Upper lobe of right lung (tissue), 1 donor: ENCODE data around the gene TAS1R3. TPM values are rescaled to one million over a fixed set of nuclear protein-coding genes. Genes with fewer than 3 reads are reported as not detected.

Source experiments
- ATAC-seq: fragments of 200-7000 bp; cut with Tn5 transposase; one replicate; pipeline ENCODE4 v1.9.1; 2020; ENCODE audit warnings: mild to moderate bottlenecking, moderate library complexity
- DNase-seq: peaks from one replicate; pipeline ENCODE4 v3.0.0-alpha.2; 2020
- H3K27ac ChIP-seq: fragments of 200-600 bp; one replicate; pipeline ENCODE4 v1.8.0; 2022
- H3K27me3 ChIP-seq: fragments of 200-600 bp; one replicate; pipeline ENCODE4 v1.8.0; 2022; ENCODE audit warnings: mild to moderate bottlenecking
- H3K36me3 ChIP-seq: fragments of 200-600 bp; one replicate; pipeline ENCODE4 v1.8.0; 2022
- H3K4me1 ChIP-seq: fragments of 200-600 bp; one replicate; pipeline ENCODE4 v1.8.0; 2022
- H3K4me3 ChIP-seq: fragments of 200-600 bp; one replicate; pipeline ENCODE4 v1.8.0; 2022; ENCODE audit warnings: mild to moderate bottlenecking
- H3K9me3 ChIP-seq: fragments of 200-600 bp; one replicate; pipeline ENCODE4 v1.8.0; 2022
- intact Hi-C: fragments of 100-400 bp; cut with DNase I; formaldehyde crosslinking; loops from one replicate; pipeline ENCODE4 v1.11.0; 2022
- total RNA-seq: library from RNA; stranded (reverse); fragmentation: NEBNext Ultra II Directional; extraction: Animal tissue kit (Norgen Biotek cat#: 25700); gene quantifications from one replicate; pipeline ENCODE4 v1.2.1, GENCODE V29; 2021
- TF ChIP-seq, protein P1 (sequence below): fragments of 200-600 bp; IDR thresholded peaks from one replicate; pipeline ENCODE4 v1.8.0; 2022; ENCODE audit warnings: antibody characterized with exemption
- donor health status: DM: no; HTN: yes; CAD: no; lungs with severe emphysema.

The TAS1R3 gene
- total RNA-seq, 1 donor from 2014 or later: 0.32 TPM

- no peaks in the 10 kb centered on the region for H3K27me3 ChIP-seq
- no peak overlapping the region for H3K4me3 ChIP-seq
- no peak overlapping the region for H3K27ac ChIP-seq
- H3K36me3 ChIP-seq: peaks cover 13% of the 10 kb centered on the region
- H3K9me3 ChIP-seq: no peaks in the 10 kb centered on the region
- TF ChIP-seq, protein P1, sequence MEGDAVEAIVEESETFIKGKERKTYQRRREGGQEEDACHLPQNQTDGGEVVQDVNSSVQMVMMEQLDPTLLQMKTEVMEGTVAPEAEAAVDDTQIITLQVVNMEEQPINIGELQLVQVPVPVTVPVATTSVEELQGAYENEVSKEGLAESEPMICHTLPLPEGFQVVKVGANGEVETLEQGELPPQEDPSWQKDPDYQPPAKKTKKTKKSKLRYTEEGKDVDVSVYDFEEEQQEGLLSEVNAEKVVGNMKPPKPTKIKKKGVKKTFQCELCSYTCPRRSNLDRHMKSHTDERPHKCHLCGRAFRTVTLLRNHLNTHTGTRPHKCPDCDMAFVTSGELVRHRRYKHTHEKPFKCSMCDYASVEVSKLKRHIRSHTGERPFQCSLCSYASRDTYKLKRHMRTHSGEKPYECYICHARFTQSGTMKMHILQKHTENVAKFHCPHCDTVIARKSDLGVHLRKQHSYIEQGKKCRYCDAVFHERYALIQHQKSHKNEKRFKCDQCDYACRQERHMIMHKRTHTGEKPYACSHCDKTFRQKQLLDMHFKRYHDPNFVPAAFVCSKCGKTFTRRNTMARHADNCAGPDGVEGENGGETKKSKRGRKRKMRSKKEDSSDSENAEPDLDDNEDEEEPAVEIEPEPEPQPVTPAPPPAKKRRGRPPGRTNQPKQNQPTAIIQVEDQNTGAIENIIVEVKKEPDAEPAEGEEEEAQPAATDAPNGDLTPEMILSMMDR: no peak
- intact Hi-C loops: no loop called here
- H3K4me1 ChIP-seq: peaks cover 15% of the 10 kb centered on the region
- DNase-seq (no peak), ATAC-seq (no peak)
Observed at GRCh38 chr1:1342061-1342562, 11.0 kb downstream of the TAS1R3 start.

- ATAC-seq (no peak), DNase-seq (no peak)
- no peaks in the 10 kb centered on the region for H3K9me3 ChIP-seq
- H3K4me3 ChIP-seq: no peak overlapping the region
- intact Hi-C loops: no loop called here
- TF ChIP-seq, protein P1: no peak
- H3K36me3 ChIP-seq: peaks cover 13% of the 10 kb centered on the region
- no peak overlapping the region for H3K27ac ChIP-seq
- peaks cover 20% of the 10 kb centered on the region for H3K4me1 ChIP-seq
- H3K27me3 ChIP-seq: no peaks in the 10 kb centered on the region
Observed at GRCh38 chr1:1342584-1343115, 11.6 kb downstream of the TAS1R3 start.

DNA sequence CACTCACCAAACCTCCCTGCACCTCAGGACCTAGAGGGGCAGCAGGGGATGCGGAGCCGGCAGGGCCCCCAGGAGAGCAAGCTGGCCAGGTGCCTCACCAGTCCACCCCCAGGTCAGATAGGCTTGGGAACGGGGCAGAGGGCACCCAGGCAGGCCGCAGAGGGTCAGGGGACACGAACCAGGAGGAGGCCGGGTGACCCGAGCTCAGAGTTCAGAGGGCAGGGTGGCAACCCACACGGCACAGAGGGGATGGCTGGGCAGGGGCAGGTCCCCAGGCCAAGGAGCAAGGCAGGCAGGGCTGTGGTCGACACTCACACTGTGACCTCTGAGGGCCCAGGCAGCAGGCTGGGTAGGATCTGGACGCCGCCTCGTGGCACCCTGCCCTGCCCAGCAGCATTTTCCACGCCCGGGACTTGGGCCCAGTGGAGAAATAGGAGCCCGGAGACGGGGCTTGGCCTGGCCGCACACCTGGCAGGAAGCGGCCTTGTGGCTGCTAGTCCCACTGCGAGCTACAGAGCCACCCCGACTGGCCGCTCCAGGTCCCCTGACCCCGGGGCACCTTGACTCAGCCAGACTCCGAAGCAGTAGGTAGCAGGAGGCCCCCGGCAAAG is 12.8 kb downstream of the TAS1R3 start:
- H3K4me1 ChIP-seq: peaks cover 26% of the 10 kb centered on the region
- no peak for DNase-seq
- intact Hi-C loops: no loop called here
- H3K27me3 ChIP-seq: no peaks in the 10 kb centered on the region
- no peak overlapping the region for H3K4me3 ChIP-seq
- peaks cover 3% of the 10 kb centered on the region for H3K36me3 ChIP-seq
- TF ChIP-seq, protein P1: no peak
- no peaks in the 10 kb centered on the region for H3K9me3 ChIP-seq
- H3K27ac ChIP-seq: no peak overlapping the region
- ATAC-seq: no peak

- ATAC-seq: peak; percentile 13
Observed at GRCh38 chr1:1344655-1345361, 13.7 kb downstream of the TAS1R3 start.

DNA sequence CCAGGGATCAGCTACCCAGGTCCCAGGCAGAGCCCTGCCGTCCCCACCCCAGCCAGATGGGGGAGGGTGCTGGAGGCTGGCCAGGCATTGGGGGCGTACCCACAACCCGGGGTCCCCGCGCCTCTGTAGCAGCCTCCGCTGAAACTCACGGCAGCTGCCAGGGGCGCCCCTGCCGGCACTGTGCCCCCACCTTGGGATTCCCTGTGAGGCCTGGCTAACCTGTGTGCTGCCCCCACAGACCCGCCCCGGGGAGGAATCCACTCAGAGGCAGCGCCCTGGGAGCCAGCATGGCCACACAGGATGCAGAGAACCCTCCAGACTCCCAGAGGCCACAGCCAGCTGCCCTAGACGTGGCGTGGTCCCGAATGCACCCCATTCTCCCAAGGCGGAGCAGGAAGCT is 14.3 kb downstream of the TAS1R3 start:
- intact Hi-C loops: no loop called here
- no peak for DNase-seq
- Histone ChIP-seq H3K27me3 (no peaks in the 10 kb centered on the region), H3K4me3 (no peak overlapping the region), H3K9me3 (no peaks in the 10 kb centered on the region), H3K36me3 (no peaks in the 10 kb centered on the region), H3K4me1 (peaks cover 26% of the 10 kb centered on the region), H3K27ac (peak overlapping the region; percentile 58)
- peak; percentile 4 for ATAC-seq
- TF ChIP-seq, protein P1: no peak

More at GRCh38 chr1:1344655-1345361, 13.7 kb downstream of the TAS1R3 start:
- Histone ChIP-seq H3K4me3 (no peak overlapping the region), H3K4me1 (peaks cover 26% of the 10 kb centered on the region), H3K27ac (peak overlapping the region; percentile 58), H3K36me3 (no peaks in the 10 kb centered on the region), H3K27me3 (no peaks in the 10 kb centered on the region), H3K9me3 (no peaks in the 10 kb centered on the region)
- DNase-seq: no peak
- TF ChIP-seq, protein P1: peak; percentile 35
- intact Hi-C loops: no loop called here
